GM21737 (cell line): ENCODE results near the gene THBD.

Source experiments
- ATAC-seq: cut with Tn5 transposase; IDR thresholded peaks from one replicate; pipeline ENCODE4 v1.9.1; 2021; ENCODE audit warnings: mild to moderate bottlenecking, moderate library complexity; ENCODE audit not compliant: unreplicated experiment

The THBD gene

DNA sequence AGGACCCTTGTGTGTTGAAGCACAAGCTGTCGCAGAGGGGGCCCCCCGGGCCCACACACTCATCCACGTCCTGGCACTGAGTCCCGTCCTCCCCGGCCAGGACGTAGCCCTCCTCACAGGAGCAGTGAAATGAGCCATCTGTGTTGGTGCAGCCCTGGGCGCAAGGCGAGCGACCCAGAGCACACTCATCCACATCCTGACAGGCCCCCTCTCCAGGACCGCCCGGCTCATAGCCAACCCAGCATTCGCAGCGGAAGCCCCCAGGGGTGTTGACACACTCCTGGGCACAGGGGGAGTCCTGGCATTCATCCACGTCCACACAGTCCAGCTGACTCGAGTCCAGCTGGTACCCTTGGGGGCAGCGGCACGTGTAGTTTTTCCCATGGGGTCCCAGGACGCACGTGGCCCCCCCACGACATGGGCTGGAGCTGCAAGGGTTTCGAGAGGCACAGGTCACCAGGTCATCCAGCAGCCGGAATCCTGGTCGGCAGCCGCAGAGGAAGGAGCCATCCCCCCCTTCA is 35.4 kb upstream of the THBD start:
- no peak for ATAC-seq

DNA sequence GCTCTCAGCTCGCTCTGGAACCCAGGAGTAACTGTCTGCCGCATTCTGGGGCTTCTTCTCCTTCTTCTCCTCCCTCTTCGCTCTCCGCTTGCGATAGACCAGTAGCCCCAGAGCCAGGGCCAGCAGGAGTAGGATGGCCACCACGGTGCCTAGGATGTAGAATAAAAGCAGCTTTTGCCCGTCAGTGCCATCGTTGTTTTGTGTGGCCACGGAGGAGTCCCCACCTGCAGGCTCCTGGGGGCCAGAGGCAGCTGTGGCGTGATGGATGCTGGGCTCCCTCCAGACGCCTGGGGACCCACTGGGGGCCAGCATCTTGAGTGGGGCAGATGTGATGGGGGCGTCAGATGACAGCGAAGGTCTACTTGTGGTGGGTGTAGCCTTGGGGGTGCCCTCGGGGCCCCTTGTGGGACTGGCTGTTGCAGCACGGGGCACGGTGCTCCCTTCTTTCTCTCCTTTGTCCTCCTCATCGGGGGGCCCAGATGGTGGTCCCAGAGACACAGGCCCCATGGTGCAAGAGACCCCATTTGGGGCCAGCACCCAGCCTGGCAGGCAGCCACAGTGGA is 34.9 kb upstream of the THBD start:
- no peak for ATAC-seq

- no peak for ATAC-seq
Measured at GRCh38 chr20:23083553-23084220, 34.2 kb upstream of the THBD start.

DNA sequence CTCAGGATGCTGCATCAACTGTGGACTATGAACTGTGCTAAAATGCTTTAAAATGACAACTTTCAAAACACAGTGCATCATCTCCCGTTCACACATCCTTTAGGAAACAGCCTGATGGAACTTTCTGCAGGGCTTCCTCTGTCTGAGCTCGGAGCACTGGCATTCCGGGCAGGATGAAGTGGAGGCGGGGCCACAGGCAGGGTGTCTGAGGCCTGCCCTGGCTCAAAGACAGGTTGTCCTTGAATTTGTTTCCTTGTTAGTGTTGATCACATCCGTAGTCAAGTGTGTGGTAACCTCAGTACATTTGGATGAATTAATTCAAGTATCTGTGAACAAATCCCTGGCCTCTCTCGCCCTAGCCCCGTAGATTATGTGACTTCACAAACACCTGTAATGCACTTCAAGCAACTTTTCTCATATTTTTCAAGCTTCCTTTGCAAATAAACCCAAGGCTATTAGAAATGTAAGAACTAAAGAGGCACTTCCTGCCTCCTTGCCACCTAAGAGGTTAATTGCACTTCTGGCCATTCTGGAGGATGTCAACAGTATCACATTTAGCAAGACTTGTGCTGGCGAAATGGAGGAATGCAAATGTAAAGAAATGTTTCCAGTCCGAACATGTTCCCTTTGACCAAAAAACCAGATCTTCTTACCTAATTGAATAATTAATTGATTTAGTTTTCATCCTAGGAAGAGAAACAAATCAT is 33.5 kb upstream of the THBD start:
- ATAC-seq: no peak

DNA sequence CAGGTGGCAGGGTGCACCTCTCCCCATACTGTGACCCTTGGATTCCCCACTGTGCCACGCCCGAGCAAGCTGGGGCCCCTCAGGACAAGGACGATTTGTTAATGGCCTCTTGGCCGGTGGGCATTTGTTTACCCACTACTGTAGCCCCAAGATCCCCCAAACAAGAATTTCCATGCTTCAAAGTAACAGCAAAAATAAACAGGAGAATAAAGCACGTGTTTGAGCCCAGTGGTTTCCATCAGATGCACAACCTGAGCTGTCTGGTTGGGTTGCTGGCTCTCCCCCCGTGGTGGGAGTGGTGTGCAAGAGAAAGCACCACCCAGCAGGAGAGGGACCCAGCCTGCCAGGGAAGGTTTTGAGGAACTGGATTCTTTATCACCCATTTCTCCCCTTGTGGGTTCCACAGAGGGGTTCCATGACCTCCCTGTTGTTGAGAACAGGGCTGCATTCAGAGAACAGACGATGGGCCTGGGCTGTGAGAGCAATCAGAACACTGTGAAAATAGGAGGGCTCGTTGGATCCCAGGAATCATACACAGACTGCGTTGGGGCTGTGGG is 31.9 kb upstream of the THBD start:
- ATAC-seq: no peak

GRCh38 chr20:23080521-23080920 is 31.0 kb upstream of the THBD start:
- no peak for ATAC-seq

- ATAC-seq: no peak
Measured at GRCh38 chr20:23079926-23080325, 30.5 kb upstream of the THBD start.

- ATAC-seq: no peak
Measured at GRCh38 chr20:23079016-23079351, 29.5 kb upstream of the THBD start.

DNA sequence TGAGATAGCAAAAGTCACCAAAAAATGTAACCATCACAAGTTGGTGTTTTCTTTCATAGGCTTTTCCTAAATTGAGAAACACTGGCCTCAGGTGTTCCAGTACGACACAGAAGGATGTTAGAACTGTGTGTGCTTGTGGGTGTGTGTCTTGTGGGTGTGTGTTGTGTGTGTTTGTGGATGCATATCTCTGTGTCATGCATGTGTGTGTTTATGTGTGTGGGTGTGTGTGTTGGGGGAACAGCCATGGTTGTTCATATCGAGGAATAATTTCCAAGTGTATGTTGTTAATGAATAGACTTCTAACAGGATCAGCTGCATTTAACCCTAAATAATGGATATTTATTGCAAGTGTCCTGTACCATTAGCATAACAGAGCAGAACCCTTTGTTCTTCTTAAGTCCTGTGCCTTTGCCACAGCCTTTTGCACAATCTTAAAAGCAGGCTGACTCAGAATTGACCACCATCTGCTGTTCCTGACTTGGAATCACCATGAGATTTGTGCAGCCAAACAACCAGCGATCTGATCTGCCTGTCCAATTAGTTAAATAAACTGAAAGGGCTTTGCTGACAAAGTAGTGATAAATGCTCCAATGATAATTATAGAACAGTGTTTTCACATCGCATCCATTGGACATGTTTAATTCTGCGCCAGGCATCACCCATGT is 29.0 kb upstream of the THBD start:
- ATAC-seq: no peak

GRCh38 chr20:23077277-23077676 is 27.8 kb upstream of the THBD start:
- no peak for ATAC-seq

DNA sequence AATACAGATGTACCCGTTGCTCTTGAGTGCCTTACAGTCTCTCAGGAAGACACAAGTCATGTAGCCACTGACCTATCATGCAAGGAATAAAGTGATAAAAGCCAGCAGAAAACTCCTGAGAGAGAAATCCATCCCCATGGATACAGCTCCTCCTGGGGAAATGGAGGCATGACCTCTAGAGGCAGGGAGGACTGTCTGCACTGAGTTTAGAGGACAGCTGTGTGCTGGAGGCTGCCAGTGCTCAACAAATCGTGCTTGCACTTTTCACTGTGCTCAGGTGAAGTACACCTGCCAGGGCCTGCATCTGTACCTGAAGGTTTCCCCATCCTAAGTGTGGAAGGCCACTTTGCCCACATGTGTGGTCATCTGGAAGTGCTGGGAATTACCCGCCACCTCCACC is 24.6 kb upstream of the THBD start:
- ATAC-seq: no peak

DNA sequence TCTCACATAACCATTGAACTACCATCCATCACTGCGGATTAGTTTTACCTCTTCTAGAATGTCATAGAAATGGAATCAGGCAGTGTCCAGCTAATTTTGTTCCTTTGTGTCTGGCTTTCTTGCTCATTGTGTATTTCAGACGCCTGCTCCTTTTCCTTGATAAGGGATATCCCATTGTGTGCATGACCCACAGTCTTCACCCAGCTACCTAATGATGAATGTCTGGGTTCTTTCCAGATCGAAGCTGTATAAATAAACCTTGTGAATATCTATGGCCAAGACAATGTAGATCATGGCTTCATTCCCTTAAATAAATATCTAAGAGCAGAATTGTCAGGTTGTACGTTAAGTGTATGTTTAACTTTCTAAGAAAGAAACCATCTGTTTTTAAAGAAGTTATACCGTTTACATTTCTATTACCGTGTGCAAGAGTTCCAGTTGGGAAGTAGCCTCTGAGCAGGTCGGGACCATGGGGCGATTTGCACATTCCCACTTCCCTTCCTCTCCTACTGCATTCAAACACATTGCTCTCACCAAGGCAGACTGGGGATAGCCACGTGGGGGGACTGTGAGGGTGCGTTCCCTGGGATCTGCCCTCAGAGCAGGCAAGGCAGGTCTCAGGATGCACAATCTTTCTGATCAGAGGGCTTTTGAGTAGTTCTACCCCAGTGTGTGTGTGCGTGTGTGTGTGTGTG is 23.6 kb upstream of the THBD start:
- no peak for ATAC-seq

- no peak for ATAC-seq
Measured at GRCh38 chr20:23071996-23072395, 22.5 kb upstream of the THBD start.

- no peak for ATAC-seq
Measured at GRCh38 chr20:23071398-23071797, 21.9 kb upstream of the THBD start.

DNA sequence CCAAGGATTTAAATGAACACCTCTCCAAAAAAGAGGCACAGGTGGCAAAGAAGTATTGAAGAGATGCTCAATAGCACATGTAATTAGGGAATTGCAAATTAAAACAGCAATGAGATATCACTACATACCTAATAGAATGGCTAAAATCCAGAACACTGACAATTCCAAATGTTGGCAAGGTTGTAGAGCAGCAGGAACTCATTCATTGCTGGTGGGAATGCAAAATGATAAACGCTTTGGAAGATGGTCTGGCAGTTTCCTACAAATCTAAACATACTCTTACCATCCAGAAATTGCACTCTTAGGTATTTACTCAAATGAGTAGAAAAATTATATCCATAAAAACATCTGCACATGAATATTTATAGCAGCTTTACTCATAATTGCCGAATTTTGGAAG is 19.6 kb upstream of the THBD start:
- no peak for ATAC-seq

DNA sequence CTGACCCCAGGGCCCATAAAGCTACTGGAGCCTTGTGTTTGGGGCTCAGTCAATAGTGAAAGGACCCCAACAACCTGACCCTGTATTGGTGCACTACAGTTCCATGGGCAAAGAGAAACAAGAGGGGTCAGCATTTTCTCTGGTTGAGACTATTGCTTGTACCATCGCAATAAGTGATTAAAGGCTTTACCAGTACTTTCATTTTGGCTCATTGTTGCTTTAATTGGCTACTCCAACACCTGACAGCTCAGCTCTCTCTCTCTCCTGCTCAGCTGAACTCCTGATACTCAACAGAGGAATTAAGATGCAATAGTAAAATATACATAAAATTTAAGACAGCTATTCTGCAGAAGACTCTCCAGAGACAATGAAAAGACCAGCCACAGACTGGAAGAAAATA is 18.8 kb upstream of the THBD start:
- no peak for ATAC-seq

DNA sequence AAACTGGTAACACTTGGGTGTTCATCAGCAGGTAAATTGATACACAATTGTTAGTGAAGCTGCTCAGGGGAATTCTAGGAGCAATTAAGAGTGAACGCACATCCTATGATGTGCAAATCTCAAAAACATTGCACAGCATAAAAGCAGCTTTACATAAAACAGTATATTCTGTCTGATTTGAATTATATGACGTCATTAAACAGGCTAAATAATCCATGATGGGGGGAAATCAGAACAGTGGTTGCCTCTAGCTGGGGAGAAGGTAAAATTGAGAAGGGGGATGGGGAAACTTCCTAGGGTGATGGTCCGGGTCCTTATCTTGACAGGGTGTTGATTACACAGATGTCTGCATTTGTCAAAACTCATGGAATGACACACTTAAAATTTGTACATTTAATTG is 17.3 kb upstream of the THBD start:
- ATAC-seq: no peak

GRCh38 chr20:23065266-23066201 is 16.1 kb upstream of the THBD start:
- ATAC-seq: no peak

- no peak for ATAC-seq
Measured at GRCh38 chr20:23063581-23063980, 14.1 kb upstream of the THBD start.

DNA sequence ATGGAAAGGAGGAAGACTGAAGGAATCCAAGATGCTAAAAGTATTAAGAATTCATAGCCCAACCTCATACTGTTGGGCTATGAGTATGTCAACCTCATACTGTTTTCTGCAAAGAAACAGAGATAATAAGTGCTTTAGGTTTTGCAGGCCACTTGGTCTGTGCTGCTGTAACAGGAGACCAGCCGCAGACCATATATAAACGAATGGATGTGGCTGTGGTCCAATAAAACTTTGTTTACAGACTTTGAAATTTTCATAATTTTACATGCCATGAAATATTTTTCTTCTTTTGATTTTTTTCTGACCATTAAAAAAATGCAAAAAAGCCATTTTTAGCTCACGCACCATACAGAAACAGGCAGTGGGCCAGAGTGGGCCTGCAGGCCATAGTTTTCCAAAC is 13.7 kb upstream of the THBD start:
- ATAC-seq: no peak
